Kidney (tissue), 14 donors: ENCODE data around the gene CD83. TPM values are rescaled to one million over a fixed set of nuclear protein-coding genes. Genes with fewer than 3 reads are reported as not detected.

ENCODE experiments used
- DNase-seq, 5 donors: peaks; one replicate each; pipeline ENCODE4 v3.0.0-alpha.2; 2013 to 2020
- FAIRE-seq: peaks from 2 replicates; lab custom pipeline; 2012; peaks lifted over from hg19 to GRCh38; lab: Jason Lieb, UNC
- H3K27ac ChIP-seq, 2 donors: one replicate each; pipeline ENCODE4 v1.7.0; 2013; ENCODE audit warnings: low read depth in 2 of 2, low read length in 2 of 2, inconsistent platforms in 1 of 2
- H3K27me3 ChIP-seq: one replicate; pipeline ENCODE4 v1.7.1; 2013; ENCODE audit warnings: low read length, inconsistent platforms; ENCODE audit not compliant: control insufficient read depth, insufficient read depth
- H3K36me3 ChIP-seq, 3 donors: one replicate each; pipeline versions ENCODE4 v1.7.0 to v1.7.1; 2013; ENCODE audit warnings: low read length in 3 of 3, control low read depth in 1 of 3, inconsistent platforms in 1 of 3; ENCODE audit not compliant: insufficient read depth in 3 of 3, control insufficient read depth in 2 of 3
- H3K4me1 ChIP-seq, 3 donors: one replicate each; pipeline versions ENCODE4 v1.7.0 to v1.7.1; 2013; ENCODE audit warnings: low read length in 3 of 3, inconsistent platforms in 1 of 3, low read depth in 1 of 3; ENCODE audit not compliant: control insufficient read depth in 2 of 3, insufficient read depth in 2 of 3
- H3K4me3 ChIP-seq, 3 donors: one replicate each; pipeline versions ENCODE4 v1.7.0 to v1.8.1; 2013; ENCODE audit warnings: low read length in 3 of 3, control low read depth in 1 of 3, inconsistent platforms in 1 of 3
- H3K9ac ChIP-seq, 3 donors: one replicate each; pipeline versions ENCODE4 v1.7.0 to v1.7.1; 2013; ENCODE audit warnings: low read length in 3 of 3, control low read depth in 1 of 3, inconsistent platforms in 1 of 3
- H3K9me3 ChIP-seq, 3 donors: one replicate each; pipeline versions ENCODE4 v1.7.0 to v1.7.1; 2013; ENCODE audit warnings: low read length in 3 of 3, control low read depth in 1 of 3, inconsistent platforms in 1 of 3; ENCODE audit not compliant: control insufficient read depth in 2 of 3, insufficient read depth in 1 of 3
- CTCF ChIP-seq: IDR thresholded peaks from 3 replicates; pipeline ENCODE4 v1.5.1; 2012; ENCODE audit warnings: mild to moderate bottlenecking, moderate library complexity, borderline replicate concordance; ENCODE audit not compliant: insufficient read depth; ENCODE audit errors: extremely low read depth
- intact Hi-C: fragments of 100-400 bp; cut with DNase I; formaldehyde crosslinking; loops from one replicate; pipeline ENCODE4 v1.11.1; 2022
- polyA plus RNA-seq: library from polyadenylated mRNA; stranded (reverse); fragments of 350-450 nt; fragmentation: Illumina TruSeq; extraction: RNeasy Lipid Tissue Mini Kit (QIAGEN cat#74804); gene quantifications from one replicate; pipeline ENCODE4 v1.2.3, GENCODE V29; 2014; ENCODE audit warnings: low read depth, low replicate concordance; ENCODE audit not compliant: insufficient read depth
- total RNA-seq: library from RNA; stranded (reverse); fragmentation: NEBNext Ultra II Directional; extraction: Animal tissue kit (Norgen Biotek cat#: 25700); gene quantifications from one replicate; pipeline ENCODE4 v1.2.1, GENCODE V29; 2021
- donor health status: control.
- donor health status: control.
- donor health status: control.
- donor health status: control.
- donor health status: control.
- donor health status: DM: yes; HTN: yes; CAD: no.
- donor health status: Normal renal cell carcinoma (clear cell type).

CD83 gene
- total and polyA plus RNA-seq, 2 donors from 2014 or later = 4.0 to 15.4 TPM

- intact Hi-C loops = no loop called here
- H3K36me3 ChIP-seq = no peaks in the 10 kb centered on the region
- H3K4me1 ChIP-seq = peaks cover 0 to 20% (median 0%) of the 10 kb centered on the region in 3 donors
- DNase-seq = peak; percentile 66 to 86 (median 83)
- H3K27ac ChIP-seq = no peak overlapping the region
- no peaks in the 10 kb centered on the region for H3K9me3 ChIP-seq
- no peak overlapping the region for H3K4me3 ChIP-seq
- peak; percentile 91 for TF ChIP-seq CTCF
- no peak for FAIRE-seq
- no peak overlapping the region for H3K9ac ChIP-seq
- H3K27me3 ChIP-seq = no peaks in the 10 kb centered on the region
Observed at GRCh38 chr6:14144678-14145113, 27.1 kb downstream of the CD83 start.

- Histone ChIP-seq H3K4me1 (peaks cover 0 to 20% (median 0%) of the 10 kb centered on the region in 3 donors), H3K9ac (no peak overlapping the region), H3K36me3 (no peaks in the 10 kb centered on the region), H3K4me3 (no peak overlapping the region), H3K9me3 (no peaks in the 10 kb centered on the region), H3K27ac (no peak overlapping the region), H3K27me3 (no peaks in the 10 kb centered on the region)
- DNase-seq (peak in 4 of 5 donors; percentile 70 to 91 (median 82)), FAIRE-seq (no peak)
- TF ChIP-seq CTCF = no peak
- intact Hi-C loops = no loop called here
Observed at GRCh38 chr6:14146506-14147096, 29.0 kb downstream of the CD83 start.

- no peak overlapping the region for H3K9ac ChIP-seq
- no peaks in the 10 kb centered on the region for H3K36me3 ChIP-seq
- H3K9me3 ChIP-seq = no peaks in the 10 kb centered on the region
- no peak for FAIRE-seq
- TF ChIP-seq CTCF = no peak
- no peak for DNase-seq
- H3K27ac ChIP-seq = no peak overlapping the region
- no peak overlapping the region for H3K4me3 ChIP-seq
- peaks cover 0 to 16% (median 0%) of the 10 kb centered on the region in 3 donors for H3K4me1 ChIP-seq
- intact Hi-C loops = no loop called here
- H3K27me3 ChIP-seq = no peaks in the 10 kb centered on the region
Observed at GRCh38 chr6:14147891-14148290, 30.3 kb downstream of the CD83 start.

GRCh38 chr6:14148471-14148870 is 30.9 kb downstream of the CD83 start:
- Histone ChIP-seq H3K27me3 (no peaks in the 10 kb centered on the region), H3K9ac (no peak overlapping the region), H3K4me1 (peaks cover 0 to 16% (median 0%) of the 10 kb centered on the region in 3 donors), H3K9me3 (no peaks in the 10 kb centered on the region), H3K27ac (no peak overlapping the region), H3K4me3 (no peak overlapping the region), H3K36me3 (no peaks in the 10 kb centered on the region)
- TF ChIP-seq CTCF = no peak
- intact Hi-C loops = no loop called here
- DNase-seq = no peak
- no peak for FAIRE-seq
